ENCODE data around the gene RADX.

The RADX gene

GRCh38 chrX:106696502-106696901 lies 84.7 kb downstream of the RADX start:
- Histone ChIP-seq H3K27ac (replicated peaks) (no peak overlapping the region), H3K4me3 (replicated peaks; ENCODE audit: insufficient read depth, low read length) (no peak overlapping the region), H3K27me3 (ENCODE audit: insufficient read depth, poor library complexity, severe bottlenecking) (no peaks in the 10 kb centered on the region)
- TF ChIP-seq CTCF (IDR thresholded peaks at IDR 0.05; ENCODE audit: insufficient read depth, low read length) (no peak), SPI1 (IDR thresholded peaks at IDR 0.05; ENCODE audit: borderline replicate concordance, low read depth) (no peak), POLR2AphosphoS5 (IDR thresholded peaks at IDR 0.05; ENCODE audit: low read depth) (no peak), GABPA (IDR thresholded peaks at IDR 0.05; ENCODE audit: low read depth) (no peak), REST (IDR thresholded peaks at IDR 0.05; ENCODE audit: insufficient replicate concordance, low read depth) (no peak)
- DNase-seq (ENCODE audit: low read depth in 1 of 2, low spot score in 1 of 2): no peak

DNA sequence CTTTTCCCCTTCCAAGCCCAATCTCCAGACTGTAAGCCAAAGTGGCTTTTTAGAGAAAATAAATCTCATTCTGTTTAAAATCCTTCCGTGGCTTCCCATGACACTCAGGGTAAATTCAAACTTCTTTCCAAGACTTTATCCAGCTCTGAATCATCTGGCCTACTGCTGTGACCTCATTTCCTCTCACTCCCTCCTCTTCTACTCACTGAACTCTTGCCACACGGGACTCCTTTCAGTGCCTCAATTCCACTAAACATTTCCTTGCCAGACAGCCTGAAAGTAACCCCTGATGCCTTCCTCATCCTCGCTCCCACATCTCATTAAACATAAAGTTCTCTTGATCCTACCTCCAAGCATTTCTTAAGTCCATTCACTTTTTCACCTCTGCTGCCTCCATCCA lies 86.9 kb downstream of the RADX start:
- no peak overlapping the region for H3K27ac ChIP-seq (replicated peaks)
- H3K27me3 ChIP-seq (ENCODE audit: insufficient read depth, poor library complexity, severe bottlenecking): no peaks in the 10 kb centered on the region
- no peak overlapping the region for H3K4me3 ChIP-seq (replicated peaks; ENCODE audit: insufficient read depth, low read length)
- TF ChIP-seq CTCF (IDR thresholded peaks at IDR 0.05; ENCODE audit: insufficient read depth, low read length) (no peak), POLR2AphosphoS5 (IDR thresholded peaks at IDR 0.05; ENCODE audit: low read depth) (no peak), REST (IDR thresholded peaks at IDR 0.05; ENCODE audit: insufficient replicate concordance, low read depth) (no peak), GABPA (IDR thresholded peaks at IDR 0.05; ENCODE audit: low read depth) (no peak), SPI1 (IDR thresholded peaks at IDR 0.05; ENCODE audit: borderline replicate concordance, low read depth) (no peak)
- DNase-seq (ENCODE audit: low read depth in 1 of 2, low spot score in 1 of 2): no peak

- DNase-seq (ENCODE audit: low read depth in 1 of 2, low spot score in 1 of 2): no peak
- Histone ChIP-seq H3K4me3 (replicated peaks; ENCODE audit: insufficient read depth, low read length) (no peak overlapping the region), H3K27ac (replicated peaks) (no peak overlapping the region), H3K27me3 (ENCODE audit: insufficient read depth, poor library complexity, severe bottlenecking) (no peaks in the 10 kb centered on the region)
- no peak for TF ChIP-seq REST (IDR thresholded peaks at IDR 0.05; ENCODE audit: insufficient replicate concordance, low read depth)
- TF ChIP-seq POLR2AphosphoS5 (IDR thresholded peaks at IDR 0.05; ENCODE audit: low read depth): no peak
- TF ChIP-seq GABPA (IDR thresholded peaks at IDR 0.05; ENCODE audit: low read depth): no peak
- TF ChIP-seq SPI1 (IDR thresholded peaks at IDR 0.05; ENCODE audit: borderline replicate concordance, low read depth): no peak
- no peak for TF ChIP-seq CTCF (IDR thresholded peaks at IDR 0.05; ENCODE audit: insufficient read depth, low read length)
Measured at GRCh38 chrX:106702636-106703035, 90.9 kb downstream of the RADX start.
